IPS-11a (cell line): Measurements from ENCODE around the gene SLC39A3.
"Not testable (repeated sequence)": the region's sequence is repeated elsewhere in the genome, so short reads cannot be mapped to it uniquely, and the experiment has no call there.

Source experiments
- H3K4me3 ChIP-seq: one replicate; pipeline ENCODE4 v1.5.1; 2013; ENCODE audit warnings: low read depth, low read length, control low read depth

SLC39A3 gene

DNA sequence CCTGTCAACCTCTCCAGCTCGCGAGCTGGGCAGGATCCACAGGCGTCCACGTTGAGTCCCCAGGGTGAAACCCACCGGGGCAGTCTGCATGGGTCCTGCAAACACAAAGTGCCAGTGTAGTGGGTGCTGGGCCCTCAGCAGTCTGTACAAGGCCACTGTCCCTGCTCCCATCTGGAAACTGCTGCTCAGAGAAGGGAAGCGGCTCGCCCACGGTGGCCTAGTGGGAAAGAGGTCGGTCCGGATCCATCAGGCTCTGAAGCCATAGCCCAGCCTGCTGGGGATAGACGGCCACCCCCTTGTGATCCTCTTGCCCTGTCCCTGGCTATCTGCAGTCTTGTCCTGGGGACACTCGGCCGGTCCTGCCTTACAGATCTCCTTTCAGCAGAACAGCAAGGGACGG lies 16.1 kb downstream of the SLC39A3 start:
- H3K4me3 ChIP-seq, result no peak overlapping the region

DNA sequence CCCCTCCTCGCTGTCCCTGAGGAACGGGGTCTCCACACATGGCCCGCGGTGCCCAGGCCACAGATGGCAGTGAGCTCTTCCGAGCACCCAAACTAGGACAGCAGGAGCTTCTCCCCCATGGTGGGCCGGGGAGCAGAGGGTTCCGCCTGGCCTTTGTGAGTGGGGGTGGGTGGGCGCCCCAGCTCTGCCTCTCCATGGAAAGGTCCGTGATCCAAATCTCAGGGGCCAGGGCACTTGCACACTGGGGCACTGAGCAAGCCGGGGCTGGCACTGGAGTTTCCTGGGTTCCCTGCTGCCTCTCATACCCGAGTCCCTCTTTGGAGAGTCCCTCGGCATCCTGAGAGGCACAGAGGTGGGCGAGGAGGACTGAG lies 16.5 kb downstream of the SLC39A3 start:
- no peak overlapping the region for H3K4me3 ChIP-seq

DNA sequence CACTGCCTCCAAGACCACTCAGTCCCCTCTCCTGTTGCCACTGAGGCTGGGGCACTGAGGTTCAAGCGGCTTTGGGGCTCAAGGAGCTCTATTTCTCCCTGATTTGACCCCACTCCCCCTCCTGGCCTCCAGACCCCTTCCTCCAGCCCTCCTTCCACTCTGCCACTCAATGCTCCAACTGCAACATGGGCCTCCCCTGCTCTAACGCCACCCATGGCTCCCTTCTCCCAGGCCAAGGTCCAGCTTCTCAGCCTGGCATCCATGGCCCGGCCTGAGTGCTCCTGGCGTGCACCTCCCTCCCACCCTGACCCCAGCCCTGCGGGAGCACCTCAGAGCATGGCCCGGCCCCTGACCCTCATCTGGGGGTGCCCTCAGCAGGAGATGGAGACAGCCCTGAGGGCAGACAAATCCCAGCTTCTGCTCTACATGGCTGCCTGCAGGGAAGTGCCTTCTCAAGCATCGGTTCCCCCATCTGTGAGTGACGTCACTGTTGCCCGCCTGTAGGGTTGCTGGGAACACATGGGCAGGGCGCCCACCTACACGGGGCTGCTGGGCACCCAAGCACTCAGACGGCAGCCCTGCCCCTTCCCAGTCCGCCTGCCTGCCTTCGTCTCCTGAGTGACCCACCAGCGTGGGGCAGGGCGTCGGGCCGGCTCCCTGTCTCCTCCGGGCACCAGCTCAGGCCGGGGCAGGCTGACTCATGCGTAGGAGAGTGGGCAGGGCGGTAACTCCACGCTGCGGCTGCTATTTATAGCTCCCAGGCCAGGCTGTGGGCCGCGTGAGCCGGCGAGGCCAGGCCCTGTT lies 17.1 kb downstream of the SLC39A3 start:
- no peak overlapping the region for H3K4me3 ChIP-seq

DNA sequence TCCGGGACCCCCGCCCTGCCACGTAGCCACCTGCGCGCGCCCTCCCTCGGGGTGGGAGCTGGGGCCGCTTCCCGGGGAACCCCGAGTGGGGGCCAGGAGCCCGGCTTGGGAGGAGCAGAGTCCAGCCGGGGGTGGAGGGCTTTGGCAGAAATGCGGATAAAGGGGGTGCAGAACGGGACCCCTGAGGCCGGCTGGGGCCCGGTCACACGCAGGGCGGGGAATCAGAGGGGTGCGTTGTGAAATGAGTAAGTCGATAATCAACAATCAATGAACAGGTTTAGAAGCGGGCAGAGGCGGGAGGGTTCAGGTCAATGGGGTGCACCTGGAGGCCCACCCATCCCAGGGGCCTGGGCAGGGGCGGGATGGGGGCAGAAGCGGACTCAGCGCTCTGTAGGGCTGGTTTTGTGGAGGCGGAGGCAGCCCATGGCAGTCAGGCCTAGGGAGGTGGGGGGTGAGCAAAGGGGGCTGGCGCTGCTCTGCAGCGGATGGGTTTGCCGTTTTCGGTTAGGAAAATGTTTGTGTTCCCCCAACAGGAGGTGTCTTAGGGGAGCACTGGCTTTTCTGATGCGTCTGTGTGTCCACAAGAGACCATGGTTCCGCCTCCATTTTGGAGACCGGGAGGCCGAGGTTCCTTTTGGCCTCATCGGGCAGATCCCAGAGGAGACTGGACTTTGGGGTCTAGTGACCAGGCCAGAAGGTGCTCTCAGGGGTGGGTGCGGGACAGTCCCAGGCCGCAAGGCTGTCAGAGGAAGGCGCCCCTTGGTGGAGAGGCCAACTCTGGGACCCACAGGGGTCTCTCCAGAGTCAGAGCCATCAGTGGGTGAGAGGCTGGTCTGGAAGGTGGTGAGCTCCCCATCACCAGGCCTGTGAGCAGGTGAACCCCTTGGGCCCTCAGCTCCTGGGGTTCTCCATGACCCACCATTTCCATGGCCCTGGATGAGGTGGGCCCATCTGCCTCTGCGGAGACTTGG lies 18.0 kb downstream of the SLC39A3 start:
- H3K4me3 ChIP-seq, result peak overlapping the region; percentile 45

DNA sequence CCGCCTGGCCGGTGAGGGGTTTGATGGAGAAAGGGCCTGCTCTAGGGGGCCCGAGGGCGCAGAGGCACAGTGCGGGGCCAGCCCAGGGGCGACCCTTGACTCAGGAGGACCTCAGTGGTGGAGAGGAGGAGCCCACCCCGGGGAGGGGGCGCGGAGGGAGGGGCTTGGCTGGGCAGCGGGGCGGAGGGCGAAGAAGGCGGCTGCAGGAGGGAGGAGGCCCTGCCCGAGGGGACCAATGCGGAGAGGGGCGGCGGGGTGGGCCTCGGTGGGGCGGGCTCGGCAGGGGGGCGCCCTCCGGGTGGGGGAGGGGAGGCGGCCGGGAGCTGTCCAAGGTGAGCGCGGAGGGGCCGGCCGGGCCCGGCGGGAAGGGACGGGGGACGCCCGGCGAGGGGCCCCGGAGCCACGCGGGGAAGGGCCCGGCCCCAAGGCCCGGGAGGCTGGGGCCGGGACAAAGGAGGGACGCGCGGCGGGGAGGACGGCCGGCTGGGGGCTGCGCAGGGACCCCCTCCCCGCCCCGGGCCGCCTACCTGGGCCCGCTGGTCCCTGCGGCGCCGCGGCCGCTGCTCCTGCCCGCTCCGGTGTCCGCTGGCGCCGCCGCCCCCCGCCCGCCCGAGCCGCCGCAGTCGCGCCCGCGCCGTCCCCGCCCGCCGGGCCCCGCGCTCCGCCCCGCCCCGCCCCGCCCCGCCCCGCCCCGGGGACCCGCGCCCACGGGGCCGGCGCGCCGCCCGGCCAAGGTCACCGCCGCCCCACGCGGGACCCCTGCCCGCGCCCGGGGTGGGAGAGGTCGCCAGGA lies 18.8 kb downstream of the SLC39A3 start, which contains the start of gene DIRAS1:
Gene DIRAS1 (minus strand): TSS at position 596 of the 793 bp plus-strand sequence. CDS start 3,566 bp downstream, outside the sequence.
- H3K4me3 ChIP-seq, result peak within 1 kb of the TSS; percentile 45

DNA sequence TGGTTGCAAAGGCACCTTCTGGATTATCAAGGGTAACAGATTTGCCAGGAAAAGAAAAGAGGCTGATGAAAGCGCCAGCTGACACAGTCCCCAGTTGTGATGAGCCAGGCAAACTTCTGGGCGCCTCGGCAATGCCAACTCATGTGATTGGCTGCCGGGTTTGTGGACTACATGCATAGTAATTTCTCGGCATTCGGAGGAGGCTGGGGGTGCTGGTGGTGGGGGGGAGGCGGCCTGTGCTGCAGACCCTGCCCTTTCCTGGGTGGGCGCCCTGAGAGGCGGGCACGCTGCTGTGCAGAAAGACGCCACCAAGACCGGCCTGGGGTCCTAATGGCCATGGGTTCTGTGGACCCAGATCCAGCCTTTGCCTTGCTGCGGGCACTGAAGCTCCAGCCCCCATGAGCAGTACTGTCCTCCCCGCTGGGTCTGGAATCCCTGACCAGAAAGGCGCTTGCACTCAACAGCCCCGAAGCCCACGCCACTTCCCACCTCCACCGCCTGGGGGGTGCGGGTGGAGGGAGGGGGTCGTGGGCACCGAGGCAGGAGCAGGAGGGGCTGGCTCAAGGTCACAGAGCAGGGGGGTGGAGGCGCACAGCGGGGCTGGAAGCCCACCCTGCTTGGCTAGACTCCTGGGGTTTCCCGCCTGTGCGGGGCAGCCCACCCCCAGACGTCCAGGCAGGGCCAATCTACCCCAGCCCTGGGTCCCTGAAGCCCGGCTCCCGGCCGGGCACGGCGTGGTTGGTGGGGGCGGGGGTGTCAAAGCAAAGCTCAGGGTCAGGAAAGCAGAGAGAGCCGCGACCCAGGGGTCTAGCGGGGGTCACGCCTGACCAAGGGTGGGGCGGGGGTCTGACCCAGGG lies 19.7 kb downstream of the SLC39A3 start:
- peak overlapping the region; percentile 33 for H3K4me3 ChIP-seq

DNA sequence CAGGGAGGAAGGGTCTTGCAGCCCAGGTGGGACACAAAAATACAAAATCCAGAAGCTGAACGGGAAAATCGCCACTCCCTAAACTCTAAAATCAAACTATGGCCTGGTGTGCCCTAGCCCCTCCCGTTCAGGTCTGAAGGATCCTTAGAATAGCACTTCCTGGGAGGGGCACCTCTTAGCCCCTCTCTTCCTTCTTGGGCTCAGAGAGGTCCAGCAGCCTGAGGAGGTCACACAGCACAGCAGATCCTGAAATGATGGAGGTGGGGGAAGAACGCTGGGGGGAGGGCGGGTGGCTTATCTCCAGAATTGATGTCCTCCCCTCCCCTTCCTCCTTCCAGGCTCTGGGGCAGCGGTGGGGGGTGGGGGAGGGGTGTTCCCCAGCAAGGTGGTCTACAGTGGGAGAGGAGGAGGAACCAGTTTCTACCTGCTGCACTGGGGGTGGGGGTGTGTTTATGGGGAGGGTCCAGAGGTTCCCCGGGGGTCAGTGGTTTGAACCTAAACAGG lies 20.5 kb downstream of the SLC39A3 start:
- H3K4me3 ChIP-seq, result no peak overlapping the region

DNA sequence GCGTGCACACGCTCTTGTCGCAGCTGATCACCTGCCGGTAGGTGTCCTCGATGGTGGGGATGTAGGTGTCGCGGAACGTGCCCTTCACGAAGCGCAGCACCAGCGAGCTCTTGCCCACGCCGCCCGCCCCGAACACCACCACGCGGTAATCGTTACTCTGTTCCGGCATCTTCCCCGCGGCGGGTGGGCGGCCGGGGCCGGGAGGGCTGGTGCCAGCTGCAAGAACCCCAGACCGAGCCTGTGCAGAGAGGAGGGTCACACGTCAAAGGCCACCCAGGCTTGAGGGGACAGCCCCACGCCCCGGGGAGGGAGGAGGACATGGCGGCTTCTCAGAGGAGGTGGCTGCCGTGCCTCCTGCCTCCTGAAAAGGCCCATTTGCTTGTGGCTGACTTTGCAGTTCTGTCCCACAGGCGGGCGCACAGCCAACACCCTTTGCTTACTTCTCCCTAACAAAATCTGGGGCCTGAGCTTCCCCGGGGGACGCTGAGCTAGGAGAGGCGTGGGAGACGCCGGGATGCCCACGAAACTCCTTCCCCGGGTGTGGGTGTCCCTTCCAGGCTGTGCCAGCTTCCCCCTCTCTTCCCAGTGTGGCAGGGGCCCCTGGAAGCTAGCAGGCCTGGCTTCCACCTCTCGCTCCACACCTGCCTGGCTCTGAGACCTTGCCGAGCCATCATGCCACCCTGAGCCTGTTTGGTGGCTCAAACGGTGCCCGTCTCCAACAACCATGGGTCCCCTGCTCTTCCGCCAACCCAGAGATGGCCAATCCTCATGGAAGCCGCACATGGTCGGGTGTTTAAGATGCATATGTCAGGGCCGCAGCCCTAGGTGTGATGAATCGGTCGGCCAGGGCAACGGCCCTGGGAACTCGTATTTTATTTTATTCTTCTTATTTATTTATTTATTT lies 21.9 kb downstream of the SLC39A3 start:
- H3K4me3 ChIP-seq, result no peak overlapping the region

DNA sequence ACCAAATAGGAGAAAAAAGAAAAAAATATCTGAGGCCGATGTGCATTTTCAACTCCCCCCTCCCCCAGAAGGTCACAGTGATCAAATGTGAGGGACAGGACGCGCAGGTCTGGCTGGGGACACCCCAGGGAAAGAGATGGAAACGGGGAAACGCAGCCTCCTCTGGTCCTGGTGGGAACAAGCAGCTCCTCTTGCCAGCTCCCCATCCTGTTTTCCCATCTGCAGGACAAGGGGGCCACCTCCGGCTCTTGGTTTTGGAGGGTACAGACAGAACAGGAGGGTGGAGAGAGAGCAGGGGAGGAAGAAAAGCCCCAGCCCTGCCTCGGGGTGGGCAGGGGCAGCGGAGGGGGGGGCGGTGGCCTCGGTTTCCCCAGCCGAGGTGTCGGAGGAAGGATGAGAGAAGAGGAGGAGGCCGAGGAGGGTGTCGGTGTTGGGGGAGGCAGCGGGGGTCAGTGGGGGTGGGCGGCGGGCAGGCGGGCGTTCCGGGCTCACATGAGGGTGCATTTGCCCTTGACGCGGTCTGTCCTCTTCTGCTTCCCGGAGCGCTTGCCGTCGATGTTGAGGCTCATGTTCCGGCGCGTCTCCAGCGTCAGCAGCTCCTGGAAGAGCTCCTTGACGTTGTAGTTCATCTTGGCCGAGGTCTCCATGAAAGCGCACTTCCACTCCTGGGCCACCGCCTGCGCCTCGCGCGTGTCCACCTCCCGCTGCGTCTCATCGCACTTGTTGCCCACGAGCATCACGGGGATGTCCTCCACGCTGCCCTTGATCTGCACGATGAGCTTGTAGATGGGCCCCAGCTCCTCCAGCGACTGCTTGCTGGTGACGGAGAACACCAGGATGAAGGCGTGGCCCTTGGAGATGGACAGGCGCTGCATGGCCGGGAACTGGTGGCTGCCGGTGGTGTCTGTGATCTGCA lies 22.8 kb downstream of the SLC39A3 start:
- no peak overlapping the region for H3K4me3 ChIP-seq

DNA sequence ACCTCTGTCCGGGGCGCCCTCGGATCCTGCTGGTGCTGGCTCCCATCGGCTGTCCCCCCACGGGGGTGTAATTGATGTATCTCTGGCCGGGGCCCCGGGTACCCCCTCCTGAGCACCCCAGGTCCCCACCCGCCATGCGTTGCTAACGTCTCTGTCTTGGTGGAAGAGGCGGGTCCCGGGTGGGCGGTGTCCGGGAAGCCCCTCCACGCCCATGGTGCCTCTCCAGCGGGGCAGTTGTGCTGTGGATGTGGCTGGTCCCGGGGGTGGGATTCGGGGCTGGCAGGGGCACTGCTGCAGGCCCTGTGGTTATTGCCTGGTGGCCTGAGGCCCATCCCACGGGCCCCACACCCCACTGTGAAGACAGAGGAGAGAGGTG lies 23.6 kb downstream of the SLC39A3 start:
- no peak overlapping the region for H3K4me3 ChIP-seq

DNA sequence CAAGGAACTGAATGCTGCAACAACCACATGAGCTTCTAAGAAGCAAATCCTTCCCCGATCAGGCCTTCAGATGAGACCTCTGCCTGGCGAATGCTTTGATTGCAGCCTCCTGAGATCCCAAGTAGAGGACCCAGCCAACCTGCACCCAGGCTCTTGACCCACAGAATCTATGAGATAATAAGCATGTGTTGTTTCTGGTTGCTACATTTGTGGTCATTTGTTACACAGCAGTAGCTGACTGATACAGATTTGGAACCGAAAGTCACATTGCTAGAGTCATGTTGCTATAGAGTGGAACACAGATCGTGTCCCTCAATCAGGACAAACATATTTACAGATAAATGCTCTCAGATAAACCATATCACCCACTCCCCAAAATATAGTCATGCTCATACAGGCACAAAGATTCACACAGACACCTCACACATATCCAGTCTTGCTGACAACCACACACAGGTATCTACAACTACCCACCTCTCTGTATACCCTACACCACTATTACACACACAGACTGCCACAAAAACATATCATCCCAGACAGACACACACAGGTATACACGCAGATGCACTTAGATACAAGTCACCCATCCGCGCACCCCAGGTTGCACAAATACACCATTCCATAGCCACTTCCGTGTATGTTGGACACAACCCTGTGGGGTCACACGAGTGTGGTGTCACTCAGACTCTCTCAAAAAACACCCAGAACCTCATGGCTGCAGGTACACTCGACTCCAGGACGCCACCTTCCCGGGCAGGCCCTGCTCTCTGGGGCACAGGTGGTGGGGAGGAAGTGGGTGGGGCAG lies 24.1 kb downstream of the SLC39A3 start:
- H3K4me3 ChIP-seq, result no peak overlapping the region

DNA sequence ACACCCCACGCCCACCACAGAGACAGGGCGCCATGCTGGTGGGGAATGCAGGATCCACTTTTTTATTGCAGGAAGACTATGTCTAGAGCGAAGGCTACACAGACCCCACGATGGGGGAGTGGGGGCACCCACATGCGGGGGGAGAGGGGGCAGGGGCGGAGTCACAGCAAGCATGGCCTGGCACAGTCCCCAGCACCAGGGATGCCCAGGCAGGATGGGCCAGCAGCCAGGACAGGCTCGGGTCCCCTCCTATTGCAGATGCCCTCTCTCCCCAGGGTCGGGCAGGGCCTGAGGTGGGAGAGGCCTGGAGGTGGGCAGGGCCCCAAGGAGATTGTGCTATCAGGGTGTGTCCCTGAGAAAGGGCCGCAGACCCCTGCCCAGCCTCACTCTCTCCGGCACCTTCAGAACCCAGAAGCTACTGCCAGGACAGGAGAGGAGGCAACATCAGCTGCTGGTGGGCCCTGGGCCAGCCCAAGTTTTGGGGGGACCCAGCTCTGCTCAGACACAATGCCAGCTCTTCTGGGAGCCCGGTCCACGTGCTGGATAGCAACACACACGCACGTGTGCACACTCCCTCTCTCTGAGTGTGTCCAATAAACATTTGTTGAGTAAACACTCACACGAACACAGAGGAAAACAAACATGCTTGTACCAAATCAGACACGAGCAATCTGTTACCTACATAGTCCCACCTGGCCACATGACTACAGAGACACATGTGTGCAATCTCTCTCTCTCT lies 25.1 kb downstream of the SLC39A3 start:
- H3K4me3 ChIP-seq, result no peak overlapping the region

DNA sequence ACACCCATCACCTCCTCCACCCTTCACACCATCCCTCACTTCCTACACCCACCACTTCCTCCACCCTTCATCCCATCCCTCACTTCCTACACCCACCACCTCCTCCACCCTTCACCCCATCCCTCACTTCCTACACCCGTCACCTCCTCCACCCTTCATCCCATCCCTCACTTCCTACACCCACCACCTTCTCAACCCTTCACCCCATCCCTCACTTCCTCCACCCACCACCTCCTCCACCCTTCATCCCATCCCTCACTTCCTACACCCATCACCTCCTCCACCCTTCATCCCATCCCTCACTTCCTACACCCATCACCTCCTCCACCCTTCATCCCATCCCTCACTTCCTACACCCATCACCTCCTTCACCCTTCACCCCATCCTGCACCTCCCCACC lies 25.7 kb downstream of the SLC39A3 start:
- not testable (repeated sequence) for H3K4me3 ChIP-seq

DNA sequence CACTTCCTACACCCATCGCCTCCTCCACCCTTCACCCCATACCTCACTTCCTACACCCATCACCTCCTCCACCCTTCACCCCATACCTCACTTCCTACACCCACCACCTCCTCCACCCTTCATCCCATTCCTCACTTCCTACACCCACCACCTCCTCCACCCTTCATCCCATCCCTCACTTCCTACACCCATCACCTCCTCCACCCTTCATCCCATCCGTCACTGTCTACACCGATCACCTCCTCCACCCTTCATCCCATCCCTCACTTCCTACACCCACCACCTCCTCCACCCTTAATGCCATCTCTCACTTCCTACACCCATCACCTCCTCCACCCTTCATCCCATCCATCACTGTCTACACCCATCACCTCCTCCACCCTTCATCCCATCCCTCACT lies 26.6 kb downstream of the SLC39A3 start:
- H3K4me3 ChIP-seq, result not testable (repeated sequence)

DNA sequence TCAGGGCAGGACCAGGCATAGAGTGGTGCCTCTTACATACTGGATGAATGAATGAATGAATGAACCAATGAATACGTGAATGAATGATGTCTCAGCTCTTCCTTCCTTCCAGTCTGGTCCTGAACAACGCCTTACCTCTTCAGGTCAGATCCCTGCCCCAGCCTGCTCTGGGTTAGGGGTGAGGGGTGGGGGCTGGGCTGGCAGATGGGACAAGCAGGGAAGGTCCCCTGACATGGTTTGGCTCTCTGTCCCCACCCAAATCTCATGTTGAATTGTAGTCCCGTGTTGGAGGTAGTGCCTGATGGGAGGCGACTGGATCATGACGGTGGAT lies 28.0 kb downstream of the SLC39A3 start:
- H3K4me3 ChIP-seq, result no peak overlapping the region

DNA sequence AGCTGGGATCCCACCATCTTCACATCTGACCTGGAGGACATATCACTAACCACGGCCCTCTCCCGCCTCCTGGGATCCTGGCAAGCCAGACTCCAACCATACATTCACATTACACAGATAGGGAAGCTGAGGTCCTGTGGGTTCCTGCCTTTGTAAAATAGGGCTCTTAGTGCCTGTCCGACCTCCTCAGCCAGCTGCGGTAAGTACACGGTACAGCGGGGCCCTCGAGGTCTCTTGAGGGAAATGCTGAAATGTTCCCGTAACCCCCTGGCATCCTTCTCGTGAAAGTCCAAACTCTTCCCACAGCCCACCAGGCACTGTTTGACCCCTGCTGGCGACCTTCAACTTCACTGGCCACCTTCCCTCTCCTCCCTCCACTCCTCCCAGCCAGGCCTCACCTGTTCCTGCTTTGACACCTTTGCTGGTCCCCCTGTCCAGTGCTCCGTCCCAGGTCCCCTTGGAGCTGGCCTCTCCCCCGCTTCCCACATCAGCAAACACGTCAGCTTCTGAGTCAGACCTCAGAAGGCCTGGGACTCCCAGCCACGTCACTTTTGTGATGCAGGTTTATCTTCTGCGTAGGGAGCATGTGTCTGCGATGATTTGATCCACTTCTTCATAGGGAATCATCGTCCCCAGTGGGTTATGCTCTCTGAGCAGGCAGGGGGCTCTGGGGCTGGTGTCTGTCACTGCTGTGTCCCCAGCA lies 28.5 kb downstream of the SLC39A3 start:
- no peak overlapping the region for H3K4me3 ChIP-seq
